Suprapubic skin (tissue), 3 donors: ENCODE measurements around the gene CABLES2.

Source experiments
- CTCF ChIP-seq, 2 donors: fragments of 200-600 bp in 1 of 2; fragments of 450-650 bp in 1 of 2; sonication (generic) in 1 of 2; IDR thresholded peaks; one replicate each; pipeline ENCODE4 v1.5.1; 2016 to 2019; ENCODE audit warnings: antibody characterized with exemption in 2 of 2, mild to moderate bottlenecking in 1 of 2, moderate library complexity in 1 of 2
- POLR2AphosphoS5 ChIP-seq, 3 donors: sonication (generic); formaldehyde crosslinking; IDR thresholded peaks; one replicate each; pipeline ENCODE4 v1.6.1; 2017; ENCODE audit warnings: antibody characterized with exemption in 3 of 3

GRCh38 chr20:62419759-62420158 is 12.7 kb upstream of the CABLES2 start:
- TF ChIP-seq POLR2AphosphoS5 (IDR thresholded peaks at IDR 0.05) (no peak), CTCF (IDR thresholded peaks at IDR 0.05) (no peak)
